SKM-1 treated with dmso at 0.1 percent for 144 hours (cell line): ENCODE data around the gene ACTR6.
"Not testable (repeated sequence)": the region's sequence is repeated elsewhere in the genome, so short reads cannot be mapped to it uniquely, and the experiment has no call there.

ENCODE experiments used
- DNase-seq: peaks from one replicate; lab custom pipeline; 2025; ENCODE audit not compliant: unreplicated experiment; lab: John Stamatoyannopoulos, UW

ACTR6 gene

GRCh38 chr12:100219328-100220109 is 18.9 kb downstream of the ACTR6 start:
- no peak for DNase-seq

GRCh38 chr12:100221523-100221922 is 20.9 kb downstream of the ACTR6 start:
- no peak for DNase-seq

GRCh38 chr12:100222173-100222572 is 21.6 kb downstream of the ACTR6 start:
- not testable (repeated sequence) for DNase-seq

- no peak for DNase-seq
Measured at GRCh38 chr12:100225491-100225890, 24.9 kb downstream of the ACTR6 start.

- no peak for DNase-seq
Measured at GRCh38 chr12:100229036-100229635, 28.5 kb downstream of the ACTR6 start.

GRCh38 chr12:100229876-100230275 is 29.3 kb downstream of the ACTR6 start:
- DNase-seq: peak; percentile 14

GRCh38 chr12:100231873-100232272 is 31.3 kb downstream of the ACTR6 start:
- not testable (repeated sequence) for DNase-seq

GRCh38 chr12:100234166-100234565 is 33.6 kb downstream of the ACTR6 start:
- no peak for DNase-seq

- no peak for DNase-seq
Measured at GRCh38 chr12:100234591-100235304, 34.1 kb downstream of the ACTR6 start.

GRCh38 chr12:100238801-100239200 is 38.2 kb downstream of the ACTR6 start:
- DNase-seq: no peak

- no peak for DNase-seq
Measured at GRCh38 chr12:100239589-100239988, 39.0 kb downstream of the ACTR6 start.

- DNase-seq: no peak
Measured at GRCh38 chr12:100243137-100243536, 42.5 kb downstream of the ACTR6 start.

- DNase-seq: no peak
Measured at GRCh38 chr12:100247765-100248164, 47.1 kb downstream of the ACTR6 start.

GRCh38 chr12:100248886-100249285 is 48.3 kb downstream of the ACTR6 start:
- no peak for DNase-seq

GRCh38 chr12:100249941-100250340 is 49.3 kb downstream of the ACTR6 start:
- DNase-seq: no peak

- DNase-seq: no peak
Measured at GRCh38 chr12:100251917-100252316, 51.3 kb downstream of the ACTR6 start.

- DNase-seq: no peak
Measured at GRCh38 chr12:100253437-100253836, 52.8 kb downstream of the ACTR6 start.

GRCh38 chr12:100254876-100255275 is 54.3 kb downstream of the ACTR6 start:
- DNase-seq: no peak

GRCh38 chr12:100258127-100258526 is 57.5 kb downstream of the ACTR6 start:
- DNase-seq: no peak

- no peak for DNase-seq
Measured at GRCh38 chr12:100263131-100263530, 62.5 kb downstream of the ACTR6 start.

- DNase-seq: not testable (repeated sequence)
Measured at GRCh38 chr12:100265107-100265506, 64.5 kb downstream of the ACTR6 start.
